H1 (cell line): Measurements from ENCODE around the gene ARHGAP6. TPM values are rescaled to one million over a fixed set of nuclear protein-coding genes. Genes with fewer than 3 reads are reported as not detected.

Experiments used
- NRF1 ChIP-seq: IDR thresholded peaks from 2 replicates; pipeline ENCODE4 v1.6.1; 2011; ENCODE audit warnings: mild to moderate bottlenecking, low read depth, low read length, improper control_type of control experiment
- RFX5 ChIP-seq: IDR thresholded peaks from 2 replicates; pipeline ENCODE4 v1.6.1; 2011; ENCODE audit warnings: low read depth, low read length, improper control_type of control experiment, borderline replicate concordance
- SP2 ChIP-seq: IDR thresholded peaks from 2 replicates; pipeline ENCODE4 v1.6.1; 2012; ENCODE audit warnings: mild to moderate bottlenecking, low read length, inconsistent platforms
- polyA plus RNA-seq, 7 experiments: library from polyadenylated mRNA; depleted of rRNA in 3 of 7; stranded (reverse) in 5 of 7; unstranded in 2 of 7; fragments of >200 nt in 5 of 7; fragments of 200-250 nt in 2 of 7; gene quantifications; 1 replicate in 5 of 7; 2 replicates in 1 of 7; 4 replicates in 1 of 7; pipeline versions ENCODE4 v1.2.1 to v1.2.3, GENCODE V29; 2011 to 2013; ENCODE audit warnings: missing spikeins in 2 of 7, mixed read lengths in 2 of 7
- total RNA-seq: library from RNA; stranded (reverse); fragmentation: NEBNext Ultra II Directional; extraction: Animal tissue kit (Norgen Biotek cat#: 25700); gene quantifications from 2 replicates; pipeline ENCODE4 v1.2.1, GENCODE V29; 2021

The ARHGAP6 gene
- total and polyA plus RNA-seq, 2 of the 8 experiments (the other 6 are each of a cell fraction or from before 2014, with no cell fraction given): 0.35 to 0.82 TPM

DNA sequence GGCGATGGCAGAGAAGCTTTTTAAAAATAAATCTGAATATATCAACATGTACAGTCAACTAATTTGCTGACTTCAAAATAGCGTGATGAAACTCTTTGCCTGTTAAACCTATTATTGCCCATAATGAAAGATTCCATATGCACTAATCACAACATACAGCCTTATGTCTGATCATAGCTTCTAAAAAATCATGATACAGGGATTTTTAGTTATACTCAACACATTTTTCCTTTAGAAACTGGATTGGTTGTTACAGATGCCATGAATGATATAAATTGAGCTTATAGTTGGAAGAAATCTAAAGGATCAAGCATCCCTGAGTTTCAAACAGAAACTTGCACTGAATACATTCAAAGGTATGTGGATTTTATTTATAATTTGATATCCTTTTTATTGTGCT, 372.6 kb downstream of the ARHGAP6 start, which contains the start of gene AMELX (continued):
- TF ChIP-seq NRF1: no peak
- no peak for TF ChIP-seq SP2
- no peak for TF ChIP-seq RFX5
